ENCODE results near the gene ARHGDIA. TPM values are rescaled to one million over a fixed set of nuclear protein-coding genes. Genes with fewer than 3 reads are reported as not detected.

The ARHGDIA gene
- total RNA-seq, 1 experiment from 2014 or later: 247 TPM

DNA sequence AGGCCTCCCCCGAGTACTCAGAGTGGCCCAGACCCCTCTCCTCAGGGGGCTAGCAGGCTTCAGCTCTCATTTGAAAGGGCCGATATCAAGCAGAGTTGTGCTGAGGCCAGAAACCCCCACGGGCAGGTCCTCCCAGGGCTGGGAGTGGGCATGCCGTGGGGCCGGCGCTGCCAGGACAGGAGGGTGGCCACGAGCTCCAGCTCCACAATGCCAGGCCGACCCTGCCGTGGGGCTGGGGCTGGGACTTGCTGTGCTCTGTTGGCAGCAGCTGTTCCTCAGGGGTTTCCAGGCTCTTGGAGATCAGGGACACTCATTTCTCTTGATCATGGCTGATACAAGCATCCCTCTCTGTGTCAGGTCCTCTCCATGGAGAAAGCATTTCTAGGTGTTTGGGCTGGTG lies 27.7 kb upstream of the ARHGDIA start:
- CTCF ChIA-PET: no interaction called here
- POLR2A ChIA-PET: no interaction called here
- H3K4me1 Mint-ChIP-seq: no peaks in the 10 kb centered on the region
- H3K9me3 Mint-ChIP-seq: no peaks in the 10 kb centered on the region
- ATAC-seq (no peak), DNase-seq (ENCODE audit: low spot score) (no peak)
- peaks cover 24% of the 10 kb centered on the region for H3K36me3 Mint-ChIP-seq
- peaks cover 13% of the 10 kb centered on the region for H3K27me3 Mint-ChIP-seq (ENCODE audit: low read depth)
- TF ChIP-seq RELA (CRISPR knock-in tag; IDR thresholded peaks at IDR 0.05; ENCODE audit: borderline replicate concordance): no peak
- no peak for TF ChIP-seq TEAD4 (CRISPR knock-in tag; IDR thresholded peaks at IDR 0.05)
- no peak for TF ChIP-seq ELF4 (CRISPR knock-in tag; IDR thresholded peaks at IDR 0.05; ENCODE audit: low read depth)
- TF ChIP-seq, protein P1, sequence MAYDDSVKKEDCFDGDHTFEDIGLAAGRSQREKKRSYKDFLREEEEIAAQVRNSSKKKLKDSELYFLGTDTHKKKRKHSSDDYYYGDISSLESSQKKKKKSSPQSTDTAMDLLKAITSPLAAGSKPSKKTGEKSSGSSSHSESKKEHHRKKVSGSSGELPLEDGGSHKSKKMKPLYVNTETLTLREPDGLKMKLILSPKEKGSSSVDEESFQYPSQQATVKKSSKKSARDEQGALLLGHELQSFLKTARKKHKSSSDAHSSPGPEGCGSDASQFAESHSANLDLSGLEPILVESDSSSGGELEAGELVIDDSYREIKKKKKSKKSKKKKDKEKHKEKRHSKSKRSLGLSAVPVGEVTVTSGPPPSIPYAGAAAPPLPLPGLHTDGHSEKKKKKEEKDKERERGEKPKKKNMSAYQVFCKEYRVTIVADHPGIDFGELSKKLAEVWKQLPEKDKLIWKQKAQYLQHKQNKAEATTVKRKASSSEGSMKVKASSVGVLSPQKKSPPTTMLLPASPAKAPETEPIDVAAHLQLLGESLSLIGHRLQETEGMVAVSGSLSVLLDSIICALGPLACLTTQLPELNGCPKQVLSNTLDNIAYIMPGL (CRISPR knock-in tag; IDR thresholded peaks at IDR 0.05): no peak
- no peak for TF ChIP-seq ATF1 (CRISPR knock-in tag; IDR thresholded peaks at IDR 0.05)
- TF ChIP-seq, protein P2, sequence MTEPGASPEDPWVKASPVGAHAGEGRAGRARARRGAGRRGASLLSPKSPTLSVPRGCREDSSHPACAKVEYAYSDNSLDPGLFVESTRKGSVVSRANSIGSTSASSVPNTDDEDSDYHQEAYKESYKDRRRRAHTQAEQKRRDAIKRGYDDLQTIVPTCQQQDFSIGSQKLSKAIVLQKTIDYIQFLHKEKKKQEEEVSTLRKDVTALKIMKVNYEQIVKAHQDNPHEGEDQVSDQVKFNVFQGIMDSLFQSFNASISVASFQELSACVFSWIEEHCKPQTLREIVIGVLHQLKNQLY (CRISPR knock-in tag; IDR thresholded peaks at IDR 0.05): no peak
- no peak for TF ChIP-seq GRHL2 (CRISPR knock-in tag; IDR thresholded peaks at IDR 0.05; ENCODE audit: insufficient replicate concordance, severe bottlenecking)
- no peak for TF ChIP-seq OVOL2 (CRISPR knock-in tag; IDR thresholded peaks at IDR 0.05; ENCODE audit: borderline replicate concordance)
- TF ChIP-seq ESRRA (CRISPR knock-in tag; IDR thresholded peaks at IDR 0.05; ENCODE audit: borderline replicate concordance): no peak
- TF ChIP-seq, protein P3, sequence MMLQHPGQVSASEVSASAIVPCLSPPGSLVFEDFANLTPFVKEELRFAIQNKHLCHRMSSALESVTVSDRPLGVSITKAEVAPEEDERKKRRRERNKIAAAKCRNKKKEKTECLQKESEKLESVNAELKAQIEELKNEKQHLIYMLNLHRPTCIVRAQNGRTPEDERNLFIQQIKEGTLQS (CRISPR knock-in tag; conservative IDR thresholded peaks at IDR 0.05): no peak
- no peak overlapping the region for H3K27ac Mint-ChIP-seq
- no peak overlapping the region for H3K4me3 Mint-ChIP-seq

DNA sequence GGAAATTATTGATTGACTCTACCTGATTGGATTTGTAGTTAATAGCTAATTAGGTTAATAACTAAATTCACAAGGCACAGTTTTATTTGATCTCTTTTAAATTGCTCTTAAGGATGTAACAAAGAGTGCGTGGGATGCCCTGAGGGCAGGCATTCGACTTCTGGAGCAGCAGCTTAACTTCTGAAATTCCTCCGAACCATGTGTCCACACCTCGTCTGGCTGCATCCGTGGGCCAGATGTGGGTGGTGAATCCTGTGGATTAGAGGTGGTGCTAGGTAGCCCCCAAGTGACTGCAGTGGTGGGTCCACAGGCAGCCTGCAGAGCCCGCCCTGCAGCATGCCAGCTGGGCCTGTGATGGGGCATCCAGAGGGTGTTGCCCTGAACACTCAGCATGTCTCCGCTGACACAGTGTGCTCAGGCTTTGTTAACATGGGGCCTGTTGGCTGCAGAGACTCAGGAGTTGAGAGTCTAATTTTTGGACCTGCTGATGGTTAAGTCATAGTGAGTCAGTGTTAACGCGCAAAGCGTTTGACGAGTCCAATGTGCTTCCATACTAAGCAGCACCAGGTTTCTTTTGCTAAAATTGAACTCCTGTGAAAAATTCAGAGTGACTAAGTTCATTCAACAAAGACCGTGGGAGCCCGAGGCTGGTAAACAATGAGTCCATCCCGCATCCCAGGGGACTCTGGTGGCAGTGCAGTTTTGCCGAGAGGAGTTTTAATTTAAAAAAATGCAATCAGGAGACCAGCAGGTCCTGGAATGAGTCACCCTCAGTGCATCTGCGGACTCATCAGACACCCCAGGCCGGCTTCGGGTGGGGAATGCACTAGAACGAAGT lies 27.1 kb upstream of the ARHGDIA start:
- no peak overlapping the region for H3K27ac Mint-ChIP-seq
- DNase-seq (ENCODE audit: low spot score): no peak

More for the DNA sequence above, 27.1 kb upstream of the ARHGDIA start:
- Mint-ChIP-seq H3K4me3 (no peak overlapping the region), H3K36me3 (peaks cover 24% of the 10 kb centered on the region), H3K9me3 (no peaks in the 10 kb centered on the region), H3K27me3 (ENCODE audit: low read depth) (peaks cover 13% of the 10 kb centered on the region), H3K4me1 (no peaks in the 10 kb centered on the region)
- ChIA-PET POLR2A (no interaction called here), CTCF (no interaction called here)
- TF ChIP-seq JAZF1 (CRISPR knock-in tag; IDR thresholded peaks at IDR 0.05) (no peak), ATF1 (CRISPR knock-in tag; IDR thresholded peaks at IDR 0.05) (no peak), NR3C1 (CRISPR knock-in tag; conservative IDR thresholded peaks at IDR 0.05; ENCODE audit: low read depth) (no peak), ZNF423 (CRISPR knock-in tag; IDR thresholded peaks at IDR 0.05) (no peak), ZNF671 (CRISPR knock-in tag; IDR thresholded peaks at IDR 0.05) (no peak), ELF4 (CRISPR knock-in tag; IDR thresholded peaks at IDR 0.05; ENCODE audit: low read depth) (no peak)
- TF ChIP-seq, protein P4, sequence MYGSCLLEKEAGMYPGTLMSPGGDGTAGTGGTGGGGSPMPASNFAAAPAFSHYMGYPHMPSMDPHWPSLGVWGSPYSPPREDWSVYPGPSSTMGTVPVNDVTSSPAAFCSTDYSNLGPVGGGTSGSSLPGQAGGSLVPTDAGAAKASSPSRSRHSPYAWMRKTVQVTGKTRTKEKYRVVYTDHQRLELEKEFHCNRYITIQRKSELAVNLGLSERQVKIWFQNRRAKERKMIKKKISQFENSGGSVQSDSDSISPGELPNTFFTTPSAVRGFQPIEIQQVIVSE (CRISPR knock-in tag; IDR thresholded peaks at IDR 0.05; ENCODE audit: borderline replicate concordance): no peak
- TF ChIP-seq, protein P5, sequence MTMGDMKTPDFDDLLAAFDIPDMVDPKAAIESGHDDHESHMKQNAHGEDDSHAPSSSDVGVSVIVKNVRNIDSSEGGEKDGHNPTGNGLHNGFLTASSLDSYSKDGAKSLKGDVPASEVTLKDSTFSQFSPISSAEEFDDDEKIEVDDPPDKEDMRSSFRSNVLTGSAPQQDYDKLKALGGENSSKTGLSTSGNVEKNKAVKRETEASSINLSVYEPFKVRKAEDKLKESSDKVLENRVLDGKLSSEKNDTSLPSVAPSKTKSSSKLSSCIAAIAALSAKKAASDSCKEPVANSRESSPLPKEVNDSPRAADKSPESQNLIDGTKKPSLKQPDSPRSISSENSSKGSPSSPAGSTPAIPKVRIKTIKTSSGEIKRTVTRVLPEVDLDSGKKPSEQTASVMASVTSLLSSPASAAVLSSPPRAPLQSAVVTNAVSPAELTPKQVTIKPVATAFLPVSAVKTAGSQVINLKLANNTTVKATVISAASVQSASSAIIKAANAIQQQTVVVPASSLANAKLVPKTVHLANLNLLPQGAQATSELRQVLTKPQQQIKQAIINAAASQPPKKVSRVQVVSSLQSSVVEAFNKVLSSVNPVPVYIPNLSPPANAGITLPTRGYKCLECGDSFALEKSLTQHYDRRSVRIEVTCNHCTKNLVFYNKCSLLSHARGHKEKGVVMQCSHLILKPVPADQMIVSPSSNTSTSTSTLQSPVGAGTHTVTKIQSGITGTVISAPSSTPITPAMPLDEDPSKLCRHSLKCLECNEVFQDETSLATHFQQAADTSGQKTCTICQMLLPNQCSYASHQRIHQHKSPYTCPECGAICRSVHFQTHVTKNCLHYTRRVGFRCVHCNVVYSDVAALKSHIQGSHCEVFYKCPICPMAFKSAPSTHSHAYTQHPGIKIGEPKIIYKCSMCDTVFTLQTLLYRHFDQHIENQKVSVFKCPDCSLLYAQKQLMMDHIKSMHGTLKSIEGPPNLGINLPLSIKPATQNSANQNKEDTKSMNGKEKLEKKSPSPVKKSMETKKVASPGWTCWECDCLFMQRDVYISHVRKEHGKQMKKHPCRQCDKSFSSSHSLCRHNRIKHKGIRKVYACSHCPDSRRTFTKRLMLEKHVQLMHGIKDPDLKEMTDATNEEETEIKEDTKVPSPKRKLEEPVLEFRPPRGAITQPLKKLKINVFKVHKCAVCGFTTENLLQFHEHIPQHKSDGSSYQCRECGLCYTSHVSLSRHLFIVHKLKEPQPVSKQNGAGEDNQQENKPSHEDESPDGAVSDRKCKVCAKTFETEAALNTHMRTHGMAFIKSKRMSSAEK (CRISPR knock-in tag; IDR thresholded peaks at IDR 0.05; ENCODE audit: borderline replicate concordance): no peak
- no peak for ATAC-seq
